Measurements from ENCODE around the gene MRPL34.
"Not testable (repeated sequence)": the region's sequence is repeated elsewhere in the genome, so short reads cannot be mapped to it uniquely, and the experiment has no call there.

Gene MRPL34

DNA sequence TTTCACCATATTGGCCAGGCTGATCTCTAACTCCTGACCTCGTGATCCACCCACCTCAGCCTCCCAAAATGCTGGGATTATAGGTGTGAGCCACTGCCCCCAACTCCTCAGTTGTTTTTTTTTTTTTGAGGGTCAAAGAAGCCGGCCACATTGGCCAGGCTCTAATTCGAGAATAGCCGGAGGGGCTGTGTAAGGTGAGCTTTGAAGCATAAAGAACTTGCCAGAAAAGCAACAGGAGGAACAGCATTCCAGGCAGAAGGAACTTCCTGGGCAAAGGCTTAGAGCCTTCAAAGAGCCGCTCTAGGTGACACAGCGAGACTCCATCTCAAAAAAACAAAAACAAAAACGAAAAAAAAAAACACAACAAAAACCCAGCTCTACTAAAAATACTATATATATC lies 39.6 kb upstream of the MRPL34 start:
- Histone ChIP-seq H3K36me3 (ENCODE audit: insufficient read depth, low read length) (peaks cover 4% of the 10 kb centered on the region; the same call in 1 of the 2 replicates), H3K27ac (no peak overlapping the region), H3K4me3 (no peak overlapping the region), H3K9ac (ENCODE audit: insufficient read length) (no peak overlapping the region), H3K9me3 (ENCODE audit: low read depth, low read length) (no peaks in the 10 kb centered on the region)
- TF ChIP-seq POLR2AphosphoS5 (IDR thresholded peaks at IDR 0.05; ENCODE audit: borderline replicate concordance, low read depth, low read length) (no peak), FOXP2 (optimal IDR thresholded peaks at IDR 0.05; ENCODE audit: control extremely low read depth, extremely low read length, insufficient read depth) (no peak), EZH2 (IDR thresholded peaks at IDR 0.05) (no peak)
- no peak for DNase-seq (ENCODE audit: low read depth, low spot score)

- Histone ChIP-seq H3K36me3 (ENCODE audit: insufficient read depth, low read length) (peaks cover 10% of the 10 kb centered on the region; the same call in 1 of the 2 replicates), H3K9ac (ENCODE audit: insufficient read length) (no peak overlapping the region), H3K4me3 (no peak overlapping the region), H3K27ac (peak overlapping the region; percentile 71; the same call in 1 of the 2 replicates), H3K9me3 (ENCODE audit: low read depth, low read length) (no peaks in the 10 kb centered on the region)
- TF ChIP-seq POLR2AphosphoS5 (IDR thresholded peaks at IDR 0.05; ENCODE audit: borderline replicate concordance, low read depth, low read length) (no peak), FOXP2 (optimal IDR thresholded peaks at IDR 0.05; ENCODE audit: control extremely low read depth, extremely low read length, insufficient read depth) (no peak), EZH2 (IDR thresholded peaks at IDR 0.05) (no peak)
- DNase-seq (ENCODE audit: low read depth, low spot score): no peak
Observed at GRCh38 chr19:17266589-17266974, 39.1 kb upstream of the MRPL34 start.

- TF ChIP-seq EZH2 (IDR thresholded peaks at IDR 0.05) (no peak), FOXP2 (optimal IDR thresholded peaks at IDR 0.05; ENCODE audit: control extremely low read depth, extremely low read length, insufficient read depth) (no peak), POLR2AphosphoS5 (IDR thresholded peaks at IDR 0.05; ENCODE audit: borderline replicate concordance, low read depth, low read length) (peak; percentile 90)
- DNase-seq (ENCODE audit: low read depth, low spot score): peak; percentile 100
- H3K9me3 ChIP-seq (ENCODE audit: low read depth, low read length): no peaks in the 10 kb centered on the region
- peak within 1 kb of the TSS; percentile 89 for H3K9ac ChIP-seq (ENCODE audit: insufficient read length)
- H3K27ac ChIP-seq: peak within 1 kb of the TSS; percentile 71; the same call in 1 of the 2 replicates
- peaks cover 10% of the 10 kb centered on the region; the same call in 1 of the 2 replicates for H3K36me3 ChIP-seq (ENCODE audit: insufficient read depth, low read length)
- peak within 1 kb of the TSS; percentile 99 for H3K4me3 ChIP-seq
Observed at GRCh38 chr19:17266975-17267788, 38.5 kb upstream of the MRPL34 start, which contains the start of gene BABAM1. TSS of gene BABAM1 (plus strand) at chr19:17267443. CDS start at chr19:17268807, 1,364 bp downstream.

DNA sequence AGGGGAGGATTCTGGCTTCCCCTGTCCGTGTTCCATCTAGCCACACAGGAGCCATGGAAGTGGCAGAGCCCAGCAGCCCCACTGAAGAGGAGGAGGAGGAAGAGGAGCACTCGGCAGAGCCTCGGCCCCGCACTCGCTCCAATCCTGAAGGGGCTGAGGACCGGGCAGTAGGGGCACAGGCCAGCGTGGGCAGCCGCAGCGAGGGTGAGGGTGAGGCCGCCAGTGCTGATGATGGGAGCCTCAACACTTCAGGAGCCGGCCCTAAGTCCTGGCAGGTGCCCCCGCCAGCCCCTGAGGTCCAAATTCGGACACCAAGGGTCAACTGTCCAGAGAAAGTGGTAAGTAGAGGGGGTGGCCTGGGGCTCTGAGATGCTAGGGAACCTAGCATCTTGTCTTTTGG lies 36.9 kb upstream of the MRPL34 start:
- Histone ChIP-seq H3K9ac (ENCODE audit: insufficient read length) (no peak overlapping the region), H3K4me3 (no peak overlapping the region), H3K27ac (no peak overlapping the region), H3K36me3 (ENCODE audit: insufficient read depth, low read length) (peaks cover 10% of the 10 kb centered on the region; the same call in 1 of the 2 replicates), H3K9me3 (ENCODE audit: low read depth, low read length) (no peaks in the 10 kb centered on the region)
- DNase-seq (ENCODE audit: low read depth, low spot score): no peak
- TF ChIP-seq FOXP2 (optimal IDR thresholded peaks at IDR 0.05; ENCODE audit: control extremely low read depth, extremely low read length, insufficient read depth) (no peak), POLR2AphosphoS5 (IDR thresholded peaks at IDR 0.05; ENCODE audit: borderline replicate concordance, low read depth, low read length) (no peak), EZH2 (IDR thresholded peaks at IDR 0.05) (no peak)

DNA sequence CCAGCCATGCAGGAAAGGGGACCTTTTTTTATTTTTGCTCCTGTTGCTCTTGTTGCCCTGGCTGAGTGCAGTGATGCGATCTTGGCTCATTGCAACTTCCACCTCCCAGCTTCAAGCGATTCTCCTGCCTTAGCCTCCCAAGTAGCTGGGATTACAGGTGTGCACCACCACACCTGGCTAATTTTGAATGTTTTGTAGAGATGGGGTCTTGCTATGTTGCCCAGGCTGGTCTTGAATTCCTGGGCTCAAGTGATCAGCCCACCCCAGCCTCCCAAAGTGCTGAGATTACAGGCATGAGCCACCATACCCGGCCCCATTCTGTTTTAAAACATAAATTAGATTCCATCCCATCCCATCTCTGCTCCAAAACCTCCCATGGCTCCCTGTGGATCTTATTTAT lies 30.8 kb upstream of the MRPL34 start:
- H3K4me3 ChIP-seq; DNase-seq (ENCODE audit: low read depth, low spot score); H3K27ac ChIP-seq; H3K9me3 ChIP-seq (ENCODE audit: low read depth, low read length); H3K9ac ChIP-seq (ENCODE audit: insufficient read length): not testable (repeated sequence)
- peaks cover 26% of the 10 kb centered on the region; the same call in 1 of the 2 replicates for H3K36me3 ChIP-seq (ENCODE audit: insufficient read depth, low read length)

DNA sequence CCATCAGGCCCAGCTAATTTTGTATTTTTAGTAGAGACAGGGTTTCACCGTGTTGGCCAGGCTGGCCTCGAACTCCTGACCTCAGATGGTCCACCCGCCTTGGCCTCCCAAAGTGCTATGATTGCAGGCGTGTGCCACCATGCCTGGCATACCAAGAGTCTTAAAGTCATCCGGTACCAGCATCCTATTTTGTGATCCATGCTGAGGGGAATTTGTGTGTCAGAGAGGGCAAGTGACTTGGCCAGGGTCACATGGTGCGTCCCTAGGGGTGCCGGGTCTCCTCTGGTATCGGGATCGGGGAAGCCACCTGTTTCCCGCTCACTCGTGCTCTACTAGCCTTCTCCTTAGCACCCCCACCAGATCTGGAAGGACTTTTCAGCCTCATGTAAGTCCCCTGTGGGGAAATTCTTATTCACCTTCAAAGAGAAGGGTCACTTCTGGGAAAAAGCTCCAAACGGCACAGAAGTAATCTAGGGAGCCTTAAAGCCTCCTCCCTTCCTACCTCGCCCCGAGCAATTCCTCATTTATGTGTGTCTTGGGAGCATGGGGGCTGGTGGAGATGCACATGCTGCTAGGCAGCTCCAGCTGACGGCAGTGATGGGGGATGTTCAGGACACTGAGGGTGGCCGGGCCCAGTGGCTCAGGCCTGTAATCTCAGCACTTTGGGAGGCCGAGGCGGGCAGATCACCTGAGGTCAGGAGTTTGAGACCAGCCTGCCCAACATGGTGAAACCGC lies 30.1 kb upstream of the MRPL34 start:
- H3K9me3 ChIP-seq (ENCODE audit: low read depth, low read length): no peaks in the 10 kb centered on the region
- H3K27ac ChIP-seq: no peak overlapping the region
- peaks cover 26% of the 10 kb centered on the region; the same call in 1 of the 2 replicates for H3K36me3 ChIP-seq (ENCODE audit: insufficient read depth, low read length)
- DNase-seq (ENCODE audit: low read depth, low spot score): no peak
- no peak for TF ChIP-seq FOXP2 (optimal IDR thresholded peaks at IDR 0.05; ENCODE audit: control extremely low read depth, extremely low read length, insufficient read depth)
- no peak overlapping the region for H3K9ac ChIP-seq (ENCODE audit: insufficient read length)
- H3K4me3 ChIP-seq: no peak overlapping the region

- no peak overlapping the region for H3K9ac ChIP-seq (ENCODE audit: insufficient read length)
- TF ChIP-seq FOXP2 (optimal IDR thresholded peaks at IDR 0.05; ENCODE audit: control extremely low read depth, extremely low read length, insufficient read depth): no peak
- no peak for TF ChIP-seq EZH2 (IDR thresholded peaks at IDR 0.05)
- TF ChIP-seq POLR2AphosphoS5 (IDR thresholded peaks at IDR 0.05; ENCODE audit: borderline replicate concordance, low read depth, low read length): no peak
- H3K36me3 ChIP-seq (ENCODE audit: insufficient read depth, low read length): peaks cover 21% of the 10 kb centered on the region; the same call in 1 of the 2 replicates
- H3K27ac ChIP-seq: no peak overlapping the region
- DNase-seq (ENCODE audit: low read depth, low spot score): no peak
- no peaks in the 10 kb centered on the region for H3K9me3 ChIP-seq (ENCODE audit: low read depth, low read length)
- no peak overlapping the region for H3K4me3 ChIP-seq
Observed at GRCh38 chr19:17279436-17279835, 26.2 kb upstream of the MRPL34 start.

All from SK-N-MC (cell line).